Lower leg skin (tissue), 3 donors: ENCODE data around the gene ARAP3.

ENCODE experiments used
- CTCF ChIP-seq, 3 donors: fragments of 450-650 bp; IDR thresholded peaks; one replicate each; pipeline ENCODE4 v1.5.1; 2016; ENCODE audit warnings: antibody characterized with exemption in 3 of 3, mild to moderate bottlenecking in 3 of 3, moderate library complexity in 2 of 3
- POLR2A ChIP-seq, 2 donors: fragments of 450-650 bp; IDR thresholded peaks; one replicate each; pipeline ENCODE4 v1.6.1; 2016 to 2017; ENCODE audit warnings: antibody characterized with exemption in 2 of 2, mild to moderate bottlenecking in 1 of 2, moderate library complexity in 1 of 2

GRCh38 chr5:141705469-141705868 lies 23.4 kb upstream of the ARAP3 start:
- TF ChIP-seq POLR2A (IDR thresholded peaks at IDR 0.05) (no peak), CTCF (IDR thresholded peaks at IDR 0.05) (no peak)
